Pancreas (tissue), 10 donors: ENCODE data around the gene DTX1. TPM values are rescaled to one million over a fixed set of nuclear protein-coding genes. Genes with fewer than 3 reads are reported as not detected.

ENCODE experiments used
- ATAC-seq, 4 donors: fragments of 200-7000 bp; cut with Tn5 transposase; one replicate each; pipeline versions ENCODE4 v1.8.0 to v1.9.1; 2020; ENCODE audit warnings: mild to moderate bottlenecking in 4 of 4, moderate library complexity in 4 of 4
- DNase-seq, 6 donors: peaks; one replicate each; pipeline ENCODE4 v3.0.0-alpha.2; 2020
- FAIRE-seq: peaks from 2 replicates; lab custom pipeline; 2012; peaks lifted over from hg19 to GRCh38; lab: Jason Lieb, UNC
- H3K27ac ChIP-seq, 4 donors: fragments of 200-600 bp; sonication (generic); 1 replicate in 3 of 4; 2 replicates in 1 of 4; pipeline versions ENCODE4 v1.5.0 to v1.8.0; 2020
- H3K27me3 ChIP-seq, 4 donors: fragments of 200-600 bp; one replicate each; pipeline ENCODE4 v1.8.0; 2021
- H3K36me3 ChIP-seq, 3 donors: fragments of 200-600 bp; sonication (generic) in 1 of 3; one replicate each; pipeline versions ENCODE4 v1.5.0 to v1.8.0; 2020 to 2021
- H3K4me1 ChIP-seq, 3 donors: fragments of 200-600 bp; one replicate each; pipeline ENCODE4 v1.8.0; 2021
- H3K4me3 ChIP-seq, 4 donors: fragments of 200-600 bp; sonication (generic) in 2 of 4; one replicate each; pipeline versions ENCODE4 v1.5.0 to v1.8.0; 2020 to 2021
- H3K9me3 ChIP-seq, 4 donors: fragments of 200-600 bp; one replicate each; pipeline ENCODE4 v1.8.0; 2021
- CTCF ChIP-seq, 4 donors: fragments of 200-600 bp; sonication (generic) in 3 of 4; IDR thresholded peaks; one replicate each; pipeline versions ENCODE4 v1.5.0 to v1.8.0; 2021; ENCODE audit warnings: antibody characterized with exemption in 4 of 4
- WGBS, 2 donors: extraction: QIAGEN DNeasy Blood & Tissue Kit; methylation state at CpG; one replicate each; pipeline ENCODE4 v1.1.7; 2013; 5-methylcytosine and 5-hydroxymethylcytosine counted together
- intact Hi-C, 3 donors: fragments of 100-400 bp; cut with DNase I; formaldehyde crosslinking; loops; one replicate each; pipeline versions ENCODE4 v1.11.1 to v1.14.2; 2022
- polyA plus RNA-seq, 2 donors: library from polyadenylated mRNA; stranded (reverse); fragments of 200-250 nt; gene quantifications; one replicate each; pipeline ENCODE4 v1.2.3, GENCODE V29; 2013
- total RNA-seq, 6 donors: library from RNA; stranded (reverse); fragmentation: NEBNext Ultra II Directional in 4 of 6; extraction: Animal tissue kit (Norgen Biotek cat#: 25700) in 4 of 6; gene quantifications; one replicate each; pipeline versions ENCODE4 v1.2.1 to v1.2.4, GENCODE V29; 2021 to 2023
- donor health status: healthy with polysubstance abuse.
- donor health status: DM: no; HTN: no; CAD: no; lungs with moderate emphysema.
- donor health status: DM: no; HTN: no; CAD: no.
- donor health status: control.
- donor health status: control.
- donor health status: Bipolar disorder and iron deficiency.
- donor health status: DM: yes; HTN: yes; CAD: no.
- donor health status: DM: no; HTN: no; CAD: no.
- donor health status: DM: no; HTN: no; CAD: no.
- donor health status: DM: yes; HTN: yes; CAD: no.

DTX1 gene
- total and polyA plus RNA-seq, 8 donors = 3.5 to 8.1 (median 5.4) TPM

- Histone ChIP-seq H3K27me3 (no peaks in the 10 kb centered on the region), H3K4me1 (peaks cover 0 to 5% (median 0%) of the 10 kb centered on the region in 3 donors), H3K27ac (peak overlapping the region in 1 of 4 donors; percentile 26), H3K36me3 (no peaks in the 10 kb centered on the region), H3K4me3 (no peak overlapping the region), H3K9me3 (no peaks in the 10 kb centered on the region)
- TF ChIP-seq CTCF (IDR thresholded peaks at IDR 0.05) = no peak
- intact Hi-C loops = no loop called here
- DNase-seq = no peak
- no peak for ATAC-seq
- FAIRE-seq = no peak
- 81 to 89% methylated on average over 3 of the region's 3 CpGs for WGBS, 2 donors
Observed at GRCh38 chr12:113088037-113088436, 31.5 kb downstream of the DTX1 start.

GRCh38 chr12:113088971-113089756, 32.6 kb downstream of the DTX1 start:
- intact Hi-C loops = no loop called here
- H3K27me3 ChIP-seq = no peaks in the 10 kb centered on the region
- no peaks in the 10 kb centered on the region for H3K36me3 ChIP-seq
- H3K9me3 ChIP-seq = no peaks in the 10 kb centered on the region
- DNase-seq = no peak
- no peak overlapping the region for H3K27ac ChIP-seq
- no peak overlapping the region for H3K4me3 ChIP-seq
- no peak for FAIRE-seq
- peaks cover 0 to 5% (median 0%) of the 10 kb centered on the region in 3 donors for H3K4me1 ChIP-seq
- ATAC-seq = no peak
- 78 to 83% methylated on average over 13 of the region's 13 CpGs for whole genome bisulfite sequencing, 2 donors
- TF ChIP-seq CTCF (IDR thresholded peaks at IDR 0.05) = no peak

GRCh38 chr12:113089839-113090238, 33.3 kb downstream of the DTX1 start:
- no peaks in the 10 kb centered on the region for H3K27me3 ChIP-seq
- no peak overlapping the region for H3K27ac ChIP-seq
- no peak overlapping the region for H3K4me3 ChIP-seq
- H3K36me3 ChIP-seq = no peaks in the 10 kb centered on the region
- FAIRE-seq (no peak), DNase-seq (no peak), ATAC-seq (no peak)
- peaks cover 0 to 5% (median 0%) of the 10 kb centered on the region in 3 donors for H3K4me1 ChIP-seq
- no peak for TF ChIP-seq CTCF (IDR thresholded peaks at IDR 0.05)
- no peaks in the 10 kb centered on the region for H3K9me3 ChIP-seq
- intact Hi-C loops = loop anchor here in 1 of 3 donors (10.0 kb wide), 1 partner anchor 45 kb away; no protein-coding TSS in a partner anchor

- no peak for ATAC-seq
- no peak overlapping the region for H3K4me3 ChIP-seq
- H3K4me1 ChIP-seq = peaks cover 0 to 5% (median 0%) of the 10 kb centered on the region in 3 donors
- WGBS, 2 donors = 73 to 92% methylated on average over 21 of the region's 21 CpGs
- FAIRE-seq = no peak
- TF ChIP-seq CTCF (IDR thresholded peaks at IDR 0.05) = no peak
- H3K9me3 ChIP-seq = no peaks in the 10 kb centered on the region
- no peak overlapping the region for H3K27ac ChIP-seq
- H3K27me3 ChIP-seq = no peaks in the 10 kb centered on the region
- intact Hi-C loops = loop anchor here in 1 of 3 donors (10.0 kb wide), 1 partner anchor 46 kb away; no protein-coding TSS in a partner anchor
- no peaks in the 10 kb centered on the region for H3K36me3 ChIP-seq
- DNase-seq = no peak
Observed at GRCh38 chr12:113090740-113091139, 34.2 kb downstream of the DTX1 start.

GRCh38 chr12:113091506-113091905, 35.0 kb downstream of the DTX1 start:
- Histone ChIP-seq H3K4me1 (peaks cover 0 to 2% (median 0%) of the 10 kb centered on the region in 3 donors), H3K4me3 (no peak overlapping the region), H3K36me3 (no peaks in the 10 kb centered on the region), H3K27ac (no peak overlapping the region), H3K9me3 (no peaks in the 10 kb centered on the region), H3K27me3 (no peaks in the 10 kb centered on the region)
- 52 to 65% methylated on average over 3 of the region's 3 CpGs for WGBS, 2 donors
- no peak for TF ChIP-seq CTCF (IDR thresholded peaks at IDR 0.05)
- ATAC-seq = no peak
- intact Hi-C loops = loop anchor here in 1 of 3 donors (10.0 kb wide), 1 partner anchor 47 kb away; no protein-coding TSS in a partner anchor
- no peak for DNase-seq
- no peak for FAIRE-seq
